ENCODE data around the gene DAP3.
"Not testable (repeated sequence)": the region's sequence is repeated elsewhere in the genome, so short reads cannot be mapped to it uniquely, and the experiment has no call there.

Gene DAP3

DNA sequence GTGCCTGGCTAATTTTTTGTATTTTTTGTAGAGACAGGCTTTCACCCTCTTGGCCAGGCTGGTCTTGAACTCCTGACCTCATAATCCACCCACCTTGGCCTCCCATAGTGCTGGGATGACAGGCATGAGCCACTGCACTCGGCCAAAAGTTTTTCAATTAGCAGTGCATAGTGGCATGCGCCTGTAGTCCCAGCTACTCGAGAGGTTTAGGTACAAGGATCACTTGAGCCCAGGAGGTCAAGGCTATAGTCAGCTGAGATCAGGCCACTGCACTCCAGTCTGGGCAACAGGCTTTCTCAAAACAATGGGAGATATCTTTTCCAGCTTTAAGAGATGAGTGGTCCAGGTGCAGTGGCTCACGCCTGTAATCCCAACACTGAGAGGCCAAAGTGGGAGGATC is 30.8 kb downstream of the DAP3 start:
- no peak for DNase-seq

DNA sequence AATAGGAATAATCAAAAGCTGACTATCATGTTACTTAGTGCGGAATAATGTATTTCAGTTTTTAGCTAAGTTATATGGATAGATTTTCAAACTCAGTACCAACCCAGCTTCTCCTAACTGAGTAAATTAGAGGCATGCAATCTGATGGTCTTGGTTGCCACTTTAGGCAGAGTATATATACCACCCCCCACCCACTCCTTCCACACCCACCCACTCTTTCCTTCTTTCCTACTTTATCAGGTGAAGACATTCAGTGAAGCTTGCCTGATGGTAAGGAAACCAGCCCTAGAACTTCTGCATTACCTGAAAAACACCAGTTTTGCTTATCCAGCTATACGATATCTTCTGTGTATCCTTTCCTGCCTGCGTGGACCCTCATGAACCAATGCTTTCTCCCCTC is 36.3 kb downstream of the DAP3 start:
- DNase-seq, result no peak

DNA sequence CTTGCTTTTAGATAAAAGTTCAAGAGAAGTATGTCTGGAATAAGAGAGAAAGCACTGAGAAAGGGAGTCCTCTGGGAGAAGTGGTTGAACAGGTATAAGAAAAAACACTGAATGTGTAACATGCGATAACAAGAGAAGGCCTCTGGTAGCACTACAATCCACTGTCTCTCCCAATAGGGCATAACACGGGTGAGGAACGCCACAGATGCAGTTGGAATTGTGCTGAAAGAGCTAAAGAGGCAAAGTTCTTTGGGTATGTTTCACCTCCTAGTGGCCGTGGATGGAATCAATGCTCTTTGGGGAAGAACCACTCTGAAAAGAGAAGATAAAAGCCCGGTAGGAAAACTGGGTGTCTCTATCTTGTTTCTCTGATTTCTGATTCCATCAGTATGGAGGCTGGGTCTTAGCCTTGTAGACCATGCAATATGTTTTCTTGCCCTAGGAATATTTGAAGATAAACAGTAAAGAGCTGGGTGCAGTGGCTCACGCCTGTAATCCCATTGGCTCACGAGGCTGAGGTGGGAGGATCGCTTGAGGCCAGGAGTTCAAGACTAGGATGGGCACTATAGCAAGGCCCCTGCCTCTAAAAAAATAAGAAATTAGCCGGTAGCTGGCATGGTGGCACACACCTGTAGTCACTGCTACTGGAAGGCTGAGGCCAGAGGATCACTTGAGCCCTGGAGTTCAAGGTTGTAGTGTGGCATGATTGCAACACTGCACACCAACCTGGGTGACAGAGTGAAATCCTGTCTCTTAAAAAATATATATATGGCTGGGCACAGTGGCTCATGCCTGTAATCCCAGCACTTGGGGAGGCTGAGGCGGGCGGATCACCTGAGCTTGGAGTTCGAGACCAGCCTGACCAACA is 40.4 kb downstream of the DAP3 start:
- peak; percentile 16 to 17 for DNase-seq

DNA sequence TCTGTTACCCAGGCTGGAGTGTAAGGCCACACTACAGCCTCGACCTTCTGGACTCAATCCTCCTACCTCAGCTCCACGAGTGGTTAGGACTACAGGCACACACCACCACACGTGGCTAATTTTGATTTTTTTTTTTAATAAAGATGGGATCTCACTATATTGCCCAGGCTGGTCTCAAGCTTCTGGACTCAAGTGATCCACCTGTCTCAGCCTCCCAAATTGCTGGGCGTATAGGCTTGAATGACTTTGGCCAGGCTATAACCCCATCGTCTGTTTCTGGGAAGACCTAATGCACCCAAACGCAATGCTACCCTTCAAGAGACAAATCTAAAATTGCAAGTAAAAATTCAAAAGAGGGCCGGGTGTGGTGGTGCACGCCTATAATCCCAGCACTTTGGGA is 52.1 kb downstream of the DAP3 start:
- DNase-seq, result no peak

DNA sequence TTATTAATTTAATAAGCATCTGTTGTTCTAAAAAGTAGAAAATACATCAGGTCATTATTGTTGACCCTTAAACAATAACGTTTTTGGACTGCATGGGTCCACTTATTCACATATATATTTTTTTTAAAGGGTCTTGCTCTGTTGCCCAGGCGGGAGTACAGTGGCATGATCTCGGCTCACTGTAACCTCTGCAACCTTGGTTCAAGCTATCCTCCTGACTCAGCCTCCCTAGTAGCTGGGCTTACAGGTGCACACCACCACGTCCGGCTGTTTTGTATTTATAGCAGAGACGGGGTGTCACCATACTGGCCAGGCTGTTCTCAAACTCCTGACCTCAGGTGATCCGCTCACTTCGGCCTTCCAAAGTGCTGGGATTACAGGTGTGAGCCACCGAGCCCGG is 53.0 kb downstream of the DAP3 start:
- no peak for DNase-seq

DNA sequence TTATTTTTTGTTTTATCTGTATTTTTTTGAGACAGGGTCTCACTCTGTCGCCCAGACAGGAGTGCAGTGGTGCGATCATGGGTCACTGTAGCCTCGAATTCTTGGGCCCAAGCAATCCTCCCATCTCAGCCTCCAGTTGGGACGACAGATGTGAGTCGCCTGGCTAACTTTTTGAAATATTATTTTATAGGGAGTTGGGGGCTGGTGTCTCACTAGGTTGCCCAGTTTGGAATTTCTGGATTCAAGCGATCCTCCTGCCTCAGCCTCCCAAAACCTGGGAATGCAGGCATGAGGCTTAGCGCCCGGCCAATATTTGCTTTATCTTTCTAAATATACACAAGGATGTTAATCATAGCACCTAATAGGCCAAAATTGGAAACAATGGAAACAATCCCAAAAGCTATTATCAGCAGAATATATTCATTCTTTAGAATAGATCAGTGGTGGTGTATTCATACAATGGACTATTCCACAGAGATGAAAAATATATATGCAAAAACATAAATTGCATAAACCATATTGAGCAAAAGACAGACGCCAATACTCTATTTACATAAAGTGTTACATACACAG is 55.9 kb downstream of the DAP3 start:
- DNase-seq, result no peak

DNA sequence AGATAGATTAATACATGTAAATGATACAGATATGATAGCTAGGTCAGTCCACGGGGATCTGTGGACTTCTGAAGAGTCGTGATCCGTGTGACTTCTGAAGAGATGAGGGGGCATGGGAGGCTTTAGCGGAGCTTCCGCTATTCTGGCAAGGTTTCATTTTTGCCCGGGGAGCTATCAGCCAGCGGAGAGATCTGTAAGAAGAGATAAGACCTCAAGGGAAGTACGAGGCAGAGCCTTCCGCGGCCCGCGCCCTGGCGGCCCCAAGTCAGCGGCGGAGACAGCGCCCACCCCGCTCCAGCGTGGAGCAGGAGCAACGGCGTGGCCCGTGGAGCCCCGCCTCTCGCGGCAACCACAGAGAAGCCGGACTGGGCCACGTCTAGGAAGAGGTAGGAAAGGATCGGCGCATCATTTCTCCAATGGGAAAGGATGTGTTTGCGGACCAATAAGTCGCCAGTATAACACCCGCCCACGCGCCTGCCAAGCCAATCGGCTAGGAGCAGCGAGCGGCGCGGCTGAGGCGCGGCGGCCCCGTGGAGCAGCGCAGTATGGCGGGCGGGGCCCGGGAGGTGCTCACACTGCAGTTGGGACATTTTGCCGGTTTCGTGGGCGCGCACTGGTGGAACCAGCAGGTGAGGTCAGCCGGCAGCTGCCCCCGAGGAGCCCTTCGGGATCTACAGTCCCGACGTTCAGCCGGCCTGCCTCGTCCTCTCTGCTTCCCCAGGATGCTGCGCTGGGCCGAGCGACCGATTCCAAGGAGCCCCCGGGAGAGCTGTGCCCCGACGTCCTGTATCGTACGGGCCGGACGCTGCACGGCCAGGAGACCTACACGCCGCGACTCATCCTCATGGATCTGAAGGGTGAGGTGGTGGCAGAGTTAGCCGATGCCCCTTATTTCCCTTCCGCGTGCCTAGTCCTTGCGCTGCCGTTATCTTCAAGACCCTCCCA is 56.7 kb downstream of the DAP3 start:
- peak; percentile 98 to 99 for DNase-seq

DNA sequence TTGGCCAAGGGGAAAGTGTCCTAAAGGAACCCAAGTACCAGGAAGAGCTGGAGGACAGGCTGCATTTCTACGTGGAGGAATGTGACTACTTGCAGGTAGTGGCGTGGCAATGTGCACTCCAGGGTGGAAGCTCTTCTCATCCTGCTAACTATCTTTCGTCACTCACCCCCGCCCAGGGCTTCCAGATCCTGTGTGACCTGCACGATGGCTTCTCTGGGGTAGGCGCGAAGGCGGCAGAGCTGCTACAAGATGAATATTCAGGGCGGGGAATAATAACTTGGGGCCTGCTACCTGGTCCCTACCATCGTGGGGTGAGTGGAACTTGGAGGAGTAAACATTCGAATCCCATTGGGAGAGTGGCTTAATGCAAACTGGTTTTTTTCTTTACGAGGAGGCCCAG is 58.7 kb downstream of the DAP3 start:
- not testable (repeated sequence) for DNase-seq

DNA sequence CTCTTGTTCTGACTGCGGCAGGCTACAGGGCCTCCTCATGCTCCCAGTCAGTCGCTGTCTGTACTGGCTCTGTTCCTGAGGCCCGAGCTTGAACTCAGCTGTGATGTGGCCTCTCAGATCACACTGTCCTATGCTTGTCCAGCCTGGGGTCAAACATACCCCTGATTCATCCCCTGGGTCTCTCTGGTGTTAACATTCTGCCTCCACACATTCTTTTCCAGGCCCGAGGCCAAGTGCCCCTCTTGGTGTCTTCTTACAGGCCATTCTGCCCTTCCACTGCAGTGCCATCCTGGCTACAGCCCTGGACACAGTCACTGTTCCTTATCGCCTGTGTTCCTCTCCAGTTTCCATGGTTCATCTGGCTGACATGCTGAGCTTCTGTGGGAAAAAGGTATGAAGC is 59.2 kb downstream of the DAP3 start:
- not testable (repeated sequence) for DNase-seq

DNA sequence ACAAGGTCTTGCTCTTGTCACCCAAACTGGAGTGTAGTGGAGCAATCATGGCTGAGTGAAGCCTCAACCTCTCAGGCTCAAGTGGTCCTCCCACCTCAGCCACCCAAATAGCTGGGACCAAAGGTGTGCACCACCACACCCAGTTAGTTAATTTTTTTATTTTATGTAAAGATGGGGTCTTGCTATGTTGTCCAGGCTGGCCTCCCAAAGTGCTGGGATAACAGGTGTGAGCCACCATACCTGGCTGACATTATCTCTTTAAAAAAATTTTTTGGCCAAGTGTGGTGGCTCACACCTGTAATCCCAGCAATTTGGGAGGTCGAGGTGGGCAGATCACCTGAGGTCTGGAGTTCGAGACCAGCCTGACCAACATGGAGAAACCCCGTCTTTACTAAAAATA is 70.1 kb downstream of the DAP3 start:
- DNase-seq, result not testable (repeated sequence)

DNA sequence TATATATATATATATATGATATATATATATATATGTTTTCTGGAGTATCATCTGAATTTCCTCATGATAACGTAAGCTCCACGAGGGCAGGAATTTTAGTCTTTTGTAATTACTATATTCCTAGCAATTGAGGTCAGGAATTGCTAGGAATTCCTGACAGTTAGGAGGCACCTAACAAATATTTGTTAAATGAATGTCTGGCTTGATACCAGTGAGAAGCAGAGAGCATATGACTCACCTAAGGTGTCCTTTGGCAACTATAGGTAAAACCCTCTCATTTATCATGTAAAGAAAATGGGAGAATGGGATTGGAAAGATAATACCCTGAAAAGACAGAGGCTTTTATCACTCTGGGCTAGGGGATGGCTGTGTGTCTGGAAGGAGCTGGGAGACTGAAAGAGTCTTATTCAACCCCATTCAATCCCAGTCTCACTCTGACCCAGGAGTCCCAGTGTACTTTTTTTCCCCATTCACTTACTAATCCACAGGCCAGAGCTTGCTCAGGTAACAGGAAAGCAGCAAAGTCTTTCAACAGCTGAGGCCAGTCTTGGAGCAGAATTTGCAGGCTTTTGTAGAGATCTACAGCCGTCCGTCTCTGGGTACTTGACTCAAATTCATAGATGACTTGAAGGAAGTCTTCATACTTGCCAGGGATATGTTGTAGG is 71.2 kb downstream of the DAP3 start:
- DNase-seq, result no peak

DNA sequence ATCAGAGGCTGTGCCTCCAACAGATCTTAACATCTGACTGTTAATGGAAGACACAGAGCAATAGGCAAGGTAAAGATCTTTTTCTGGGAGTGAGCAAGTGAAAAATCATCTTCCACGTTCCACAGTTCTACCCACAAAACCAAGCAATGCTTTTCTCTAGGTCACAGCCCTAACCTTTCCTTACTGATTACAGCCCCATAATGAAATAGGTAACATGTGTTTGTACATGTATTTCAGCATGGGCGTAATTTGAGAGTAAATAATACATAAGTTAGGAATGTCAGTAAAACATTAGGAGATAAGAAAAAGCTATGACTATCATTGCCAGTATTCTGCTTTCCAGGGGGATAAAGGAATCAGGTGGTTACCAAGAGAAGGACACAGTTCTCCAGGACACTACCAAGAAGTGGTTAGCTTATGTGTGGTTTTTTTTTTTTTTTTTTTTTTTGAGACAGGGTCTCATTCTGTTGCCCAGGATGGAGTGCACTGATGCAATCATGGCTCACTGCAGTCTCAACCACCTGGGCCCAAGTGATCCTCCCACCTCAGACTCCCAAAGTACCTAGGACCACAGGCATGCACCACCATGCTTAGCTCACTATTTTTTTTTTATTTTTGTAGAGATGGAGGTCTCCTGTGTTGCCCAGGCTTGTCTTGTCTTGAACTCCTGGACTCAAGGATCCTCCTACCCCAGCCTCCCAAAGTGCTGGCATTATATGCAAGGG is 72.0 kb downstream of the DAP3 start:
- no peak for DNase-seq

DNA sequence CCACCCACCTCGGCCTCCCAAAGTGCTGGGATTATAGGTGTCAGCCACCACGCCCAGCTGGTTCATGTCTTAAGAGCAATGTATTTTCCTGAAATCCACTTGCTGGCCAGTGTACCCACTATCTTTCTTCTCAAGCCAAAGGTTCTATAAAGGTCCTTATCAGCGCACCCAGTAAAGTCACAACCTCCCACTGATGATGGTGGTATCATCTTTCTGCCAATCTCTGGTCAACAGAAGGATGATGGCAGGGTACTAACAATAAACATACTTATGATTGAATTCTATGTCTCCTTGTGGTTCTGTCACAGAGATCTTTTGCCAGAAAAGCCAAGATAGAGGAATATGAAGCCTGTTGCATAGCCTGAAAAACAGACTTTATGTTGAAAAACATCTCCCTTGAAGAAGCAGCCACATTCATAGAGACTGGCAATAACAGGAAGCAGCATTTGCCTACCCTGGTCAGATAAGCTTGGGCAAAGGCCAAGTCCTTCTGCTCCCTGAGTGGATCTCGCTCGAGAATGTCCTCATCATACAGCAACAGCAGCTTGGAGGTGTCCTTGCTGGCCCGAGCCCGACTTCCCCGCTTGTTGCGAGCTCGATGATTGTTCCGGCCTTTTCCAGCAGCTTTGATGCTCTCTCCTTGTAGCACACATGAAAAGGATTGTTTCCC is 73.0 kb downstream of the DAP3 start:
- DNase-seq, result no peak

DNA sequence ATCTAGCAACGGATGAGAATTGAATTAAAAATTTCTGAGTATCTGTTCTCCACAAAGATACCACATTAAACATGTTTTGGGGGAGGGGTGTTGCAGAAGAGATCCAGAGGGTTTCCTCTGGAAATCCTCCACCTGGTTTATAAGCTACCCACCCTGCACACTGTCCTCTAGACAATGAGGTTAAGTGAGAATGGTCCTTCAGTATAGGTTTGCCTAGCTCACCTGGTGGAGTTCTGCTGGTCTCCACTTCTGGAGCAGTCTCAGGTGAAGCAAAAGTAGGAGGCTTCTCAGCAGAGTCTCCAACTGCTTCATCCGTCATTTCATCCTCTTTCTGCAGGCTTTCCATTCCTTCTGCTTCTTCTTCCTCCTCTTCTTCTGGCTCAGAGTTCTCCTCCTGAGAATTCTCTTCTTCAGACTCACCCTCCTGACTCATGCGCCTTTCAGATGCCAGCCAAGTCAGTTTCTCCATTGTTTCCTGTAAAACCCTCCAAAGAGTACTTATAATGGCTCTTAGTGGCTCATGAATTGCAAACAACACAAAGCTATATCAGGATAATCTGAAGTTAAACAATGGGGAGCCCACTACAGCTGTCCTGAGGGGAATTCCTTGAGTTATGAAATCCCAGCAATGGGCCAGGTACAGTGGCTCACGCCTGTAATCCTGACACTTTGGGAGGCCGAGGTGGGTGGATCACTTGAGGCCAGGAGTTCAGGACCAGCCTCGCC is 74.4 kb downstream of the DAP3 start:
- not testable (repeated sequence) for DNase-seq

DNA sequence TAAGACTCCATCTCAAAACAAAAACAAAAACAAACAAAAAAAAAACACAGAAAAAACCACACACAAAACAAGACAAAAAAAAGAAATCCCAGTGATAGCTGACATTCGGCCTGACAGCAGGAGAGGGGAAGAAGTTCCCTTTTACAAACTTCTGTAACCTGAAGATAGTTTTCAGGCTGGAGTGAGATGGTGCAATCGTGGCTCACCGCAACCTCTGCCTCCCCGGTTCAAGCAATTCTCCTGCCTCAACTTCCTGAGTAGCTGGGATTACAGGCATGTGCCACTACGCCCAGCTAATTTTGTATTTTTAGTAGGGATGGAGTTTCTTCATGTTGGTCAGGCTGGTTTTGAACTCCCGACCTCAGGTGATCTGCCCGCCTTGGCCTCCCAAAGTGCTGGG is 75.1 kb downstream of the DAP3 start:
- DNase-seq, result not testable (repeated sequence)

DNA sequence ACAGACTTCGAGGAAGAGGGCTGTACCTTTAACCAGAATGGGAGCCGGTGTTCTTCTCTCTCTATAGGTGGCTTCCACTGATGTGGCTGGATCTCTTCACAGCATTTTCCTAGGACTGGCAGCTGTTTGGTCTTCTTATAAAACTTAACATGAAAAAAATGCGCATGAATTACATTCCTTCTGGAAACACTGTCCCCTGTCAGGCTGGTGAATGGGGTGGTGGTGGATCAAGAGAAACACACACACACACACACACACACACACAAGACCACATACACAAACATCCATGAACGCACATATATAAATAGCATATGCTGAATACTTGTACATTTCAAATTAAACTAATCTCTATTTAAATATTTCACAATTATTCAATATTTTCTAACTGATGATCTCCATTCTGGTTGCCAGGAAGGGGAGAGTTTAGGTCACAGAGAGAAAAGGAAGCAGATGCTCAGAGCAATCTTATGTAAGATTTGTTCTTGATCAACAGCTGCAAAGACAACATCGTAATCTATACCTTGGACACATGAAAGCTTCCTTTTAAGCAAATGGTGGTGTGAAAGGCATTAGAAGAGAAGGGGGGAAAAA is 78.6 kb downstream of the DAP3 start:
- DNase-seq, result not testable (repeated sequence)

DNA sequence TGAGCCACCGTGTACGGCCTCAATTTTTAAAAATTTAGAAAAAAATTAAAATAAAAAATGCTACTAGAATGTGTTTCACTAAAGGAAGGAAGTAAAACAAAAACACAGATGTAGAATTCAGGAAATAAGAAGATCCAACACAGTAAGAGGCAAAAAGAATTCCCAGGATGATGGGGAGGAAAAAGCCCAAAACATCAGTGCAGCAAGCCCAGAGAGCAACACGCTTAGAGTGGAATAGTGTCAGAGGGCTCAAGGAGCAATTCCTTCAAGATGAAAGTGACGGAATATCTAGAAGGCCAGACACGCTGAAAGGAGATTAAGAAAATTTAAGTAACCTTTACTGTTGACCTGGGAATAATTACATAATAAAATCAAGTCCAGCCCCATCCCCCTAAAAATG is 80.4 kb downstream of the DAP3 start:
- DNase-seq, result no peak

DNA sequence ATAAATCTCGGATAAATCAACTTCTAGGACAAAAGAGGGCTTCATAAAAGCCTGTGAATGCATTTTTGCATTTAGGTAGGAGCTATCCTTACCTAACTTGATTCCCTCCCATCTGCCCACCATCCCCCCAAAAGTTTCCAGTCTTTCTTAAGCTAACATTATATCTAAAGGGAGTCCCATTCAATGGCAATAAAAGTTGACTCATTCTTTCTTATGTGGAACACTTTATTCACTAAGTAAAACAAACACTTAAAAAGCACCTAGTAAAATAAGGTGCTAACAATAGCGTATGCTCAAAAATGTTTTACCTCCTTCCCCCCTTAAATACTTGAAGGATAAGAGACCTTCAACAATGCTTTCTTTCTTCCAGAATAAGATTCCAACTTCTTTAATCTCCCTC is 84.3 kb downstream of the DAP3 start:
- no peak for DNase-seq

DNA sequence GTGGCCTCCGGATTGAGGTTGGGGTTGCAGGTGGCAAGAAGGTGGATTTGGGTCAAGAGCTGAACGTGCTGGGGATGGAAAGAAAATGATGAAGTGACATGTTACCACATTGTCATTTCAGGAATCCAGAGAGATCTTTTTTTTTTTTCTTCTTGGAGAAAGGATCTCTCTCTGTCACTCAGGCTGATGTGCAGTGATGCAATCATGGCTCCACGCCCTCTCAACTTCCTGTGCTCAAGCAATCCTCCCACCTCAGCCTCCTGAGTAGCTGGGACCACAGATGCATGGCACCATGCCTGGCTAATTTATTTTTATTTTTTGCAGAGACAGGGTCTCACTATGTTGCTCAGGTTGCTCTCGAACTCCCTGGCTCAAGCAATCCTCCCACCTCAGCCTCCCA is 87.5 kb downstream of the DAP3 start:
- DNase-seq, result no peak

DNA sequence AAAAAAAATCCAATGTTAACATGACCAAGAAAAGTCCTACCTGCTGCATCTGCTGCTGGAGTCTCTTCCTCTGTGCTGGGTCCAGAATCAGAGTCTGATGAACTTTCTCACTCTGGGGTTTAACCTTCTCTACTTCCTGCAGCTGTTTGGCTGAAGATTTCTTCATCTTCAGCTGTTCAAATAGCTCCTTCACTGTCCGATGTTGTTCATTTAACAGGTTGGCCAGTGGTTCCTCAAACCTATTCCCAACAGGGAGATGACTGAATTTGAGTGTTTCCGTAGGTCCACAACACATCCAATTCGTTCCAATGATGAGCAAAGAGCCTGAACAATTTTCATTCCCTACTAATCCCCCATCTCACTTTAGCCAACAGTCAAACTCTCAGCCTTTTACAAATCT is 88.7 kb downstream of the DAP3 start:
- DNase-seq, result no peak
